Breast epithelium (tissue), 4 donors: ENCODE data around the gene KLHDC8A. TPM values are rescaled to one million over a fixed set of nuclear protein-coding genes. Genes with fewer than 3 reads are reported as not detected.

Source experiments
- DNase-seq, 2 donors: peaks; one replicate each; pipeline ENCODE4 v3.0.0-alpha.2; 2019; ENCODE audit warnings: low spot score in 2 of 2
- H3K27ac ChIP-seq, 2 donors: fragments of 200-600 bp; sonication (generic) in 1 of 2; one replicate each; pipeline ENCODE4 v1.5.1; 2016 to 2019; ENCODE audit warnings: mild to moderate bottlenecking in 1 of 2
- H3K27me3 ChIP-seq, 2 donors: fragments of 200-600 bp; sonication (generic) in 1 of 2; one replicate each; pipeline versions ENCODE4 v1.5.1 to v1.6.0; 2017 to 2019; ENCODE audit warnings: control low read depth in 1 of 2, mild to moderate bottlenecking in 1 of 2
- H3K36me3 ChIP-seq: fragments of 200-600 bp; one replicate; pipeline ENCODE4 v1.5.1; 2019
- H3K4me1 ChIP-seq, 2 donors: fragments of 200-600 bp; sonication (generic); one replicate each; pipeline ENCODE4 v1.5.1; 2016 to 2019; ENCODE audit warnings: control low read depth in 1 of 2
- H3K4me3 ChIP-seq, 3 donors: fragments of 200-600 bp; sonication (generic); 1 replicate in 2 of 3; 2 replicates in 1 of 3; pipeline ENCODE4 v1.5.1; 2016 to 2019; ENCODE audit warnings: mild to moderate bottlenecking in 3 of 3, moderate library complexity in 2 of 3
- H3K9me3 ChIP-seq, 2 donors: fragments of 200-600 bp; sonication (generic) in 1 of 2; one replicate each; pipeline ENCODE4 v1.5.1; 2016 to 2019; ENCODE audit warnings: control low read depth in 1 of 2
- POLR2A ChIP-seq: fragments of 450-650 bp; IDR thresholded peaks from one replicate; pipeline ENCODE4 v1.6.1; 2016; ENCODE audit warnings: antibody characterized with exemption, mild to moderate bottlenecking, moderate library complexity
- POLR2AphosphoS5 ChIP-seq, 3 donors: sonication (generic); formaldehyde crosslinking; IDR thresholded peaks; one replicate each; pipeline ENCODE4 v1.6.1; 2017; ENCODE audit warnings: antibody characterized with exemption in 3 of 3
- intact Hi-C: fragments of 100-400 bp; cut with DNase I; formaldehyde crosslinking; loops from one replicate; pipeline ENCODE4 v1.15.1; 2023; ENCODE audit warnings: low total_unique reads
- total RNA-seq, 3 donors: library from RNA; depleted of rRNA; stranded (reverse); fragments of >200 nt; gene quantifications; one replicate each; pipeline ENCODE4 v1.1.0, GENCODE V29; 2016
- TF ChIP-seq, protein P1 (sequence below), 3 donors: fragments of 450-650 bp; IDR thresholded peaks; one replicate each; pipeline ENCODE4 v1.5.1; 2016 to 2017; ENCODE audit warnings: antibody characterized with exemption in 3 of 3, mild to moderate bottlenecking in 3 of 3, moderate library complexity in 3 of 3

KLHDC8A gene
- total RNA-seq, 3 donors from 2014 or later = not detected

GRCh38 chr1:205353191-205353590, 3.5 kb downstream of the KLHDC8A start:
- no peak for DNase-seq
- intact Hi-C loops = no loop called here
- no peaks in the 10 kb centered on the region for H3K36me3 ChIP-seq

GRCh38 chr1:205351984-205352713, 4.6 kb downstream of the KLHDC8A start:
- intact Hi-C loops = no loop called here
- Histone ChIP-seq H3K27ac (no peak overlapping the region), H3K36me3 (no peaks in the 10 kb centered on the region), H3K27me3 (no peaks in the 10 kb centered on the region), H3K9me3 (no peaks in the 10 kb centered on the region), H3K4me1 (peaks cover 5% of the 10 kb centered on the region in 2 donors), H3K4me3 (no peak overlapping the region)
- no peak for DNase-seq
- TF ChIP-seq, protein P1, sequence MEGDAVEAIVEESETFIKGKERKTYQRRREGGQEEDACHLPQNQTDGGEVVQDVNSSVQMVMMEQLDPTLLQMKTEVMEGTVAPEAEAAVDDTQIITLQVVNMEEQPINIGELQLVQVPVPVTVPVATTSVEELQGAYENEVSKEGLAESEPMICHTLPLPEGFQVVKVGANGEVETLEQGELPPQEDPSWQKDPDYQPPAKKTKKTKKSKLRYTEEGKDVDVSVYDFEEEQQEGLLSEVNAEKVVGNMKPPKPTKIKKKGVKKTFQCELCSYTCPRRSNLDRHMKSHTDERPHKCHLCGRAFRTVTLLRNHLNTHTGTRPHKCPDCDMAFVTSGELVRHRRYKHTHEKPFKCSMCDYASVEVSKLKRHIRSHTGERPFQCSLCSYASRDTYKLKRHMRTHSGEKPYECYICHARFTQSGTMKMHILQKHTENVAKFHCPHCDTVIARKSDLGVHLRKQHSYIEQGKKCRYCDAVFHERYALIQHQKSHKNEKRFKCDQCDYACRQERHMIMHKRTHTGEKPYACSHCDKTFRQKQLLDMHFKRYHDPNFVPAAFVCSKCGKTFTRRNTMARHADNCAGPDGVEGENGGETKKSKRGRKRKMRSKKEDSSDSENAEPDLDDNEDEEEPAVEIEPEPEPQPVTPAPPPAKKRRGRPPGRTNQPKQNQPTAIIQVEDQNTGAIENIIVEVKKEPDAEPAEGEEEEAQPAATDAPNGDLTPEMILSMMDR (IDR thresholded peaks at IDR 0.05) = no peak
- TF ChIP-seq POLR2A (no peak), POLR2AphosphoS5 (IDR thresholded peaks at IDR 0.05) (no peak)

More at GRCh38 chr1:205353191-205353590, 3.5 kb downstream of the KLHDC8A start:
- TF ChIP-seq, protein P1 (IDR thresholded peaks at IDR 0.05) = no peak
- TF ChIP-seq POLR2AphosphoS5 (IDR thresholded peaks at IDR 0.05) (no peak), POLR2A (no peak)
- H3K27ac ChIP-seq = no peak overlapping the region
- no peak overlapping the region for H3K4me3 ChIP-seq
- no peaks in the 10 kb centered on the region for H3K27me3 ChIP-seq
- peaks cover 5% of the 10 kb centered on the region in 2 donors for H3K4me1 ChIP-seq
- no peaks in the 10 kb centered on the region for H3K9me3 ChIP-seq

GRCh38 chr1:205350691-205351141, 6.0 kb downstream of the KLHDC8A start:
- DNase-seq = no peak
- H3K27ac ChIP-seq = no peak overlapping the region
- TF ChIP-seq POLR2AphosphoS5 (IDR thresholded peaks at IDR 0.05) = no peak
- TF ChIP-seq POLR2A = no peak
- TF ChIP-seq, protein P1 (IDR thresholded peaks at IDR 0.05) = no peak
- intact Hi-C loops = no loop called here
- H3K4me3 ChIP-seq = no peak overlapping the region
- H3K36me3 ChIP-seq = no peaks in the 10 kb centered on the region
- H3K9me3 ChIP-seq = no peaks in the 10 kb centered on the region
- no peaks in the 10 kb centered on the region for H3K4me1 ChIP-seq
- H3K27me3 ChIP-seq = no peaks in the 10 kb centered on the region

DNA sequence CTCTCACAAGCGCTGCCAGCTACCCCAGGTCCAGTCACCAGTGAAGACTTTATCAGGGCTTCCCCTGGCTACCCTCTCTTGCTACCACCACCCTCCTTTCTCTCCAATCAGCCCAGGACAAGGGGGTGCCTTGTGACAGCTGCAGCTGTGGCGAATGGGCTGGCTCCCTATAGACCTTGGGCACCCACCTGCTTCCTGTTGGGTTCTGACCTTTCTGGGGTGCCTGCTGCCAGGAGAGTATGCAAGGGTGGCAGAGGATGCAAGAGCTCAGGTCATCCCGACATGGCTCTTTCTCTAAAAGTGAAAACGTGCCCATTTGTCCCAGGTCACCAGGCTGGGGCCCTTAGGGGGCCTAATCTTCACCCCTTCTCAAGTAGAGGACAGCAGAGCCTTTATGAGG, 6.6 kb downstream of the KLHDC8A start:
- peaks cover 0 to 3% of the 10 kb centered on the region in 2 donors for H3K27me3 ChIP-seq
- TF ChIP-seq POLR2A = no peak
- TF ChIP-seq, protein P1 (IDR thresholded peaks at IDR 0.05) = no peak
- no peak for TF ChIP-seq POLR2AphosphoS5 (IDR thresholded peaks at IDR 0.05)
- no peak for DNase-seq
- H3K4me1 ChIP-seq = no peaks in the 10 kb centered on the region
- no peaks in the 10 kb centered on the region for H3K9me3 ChIP-seq
- intact Hi-C loops = no loop called here
- H3K27ac ChIP-seq = no peak overlapping the region
- no peak overlapping the region for H3K4me3 ChIP-seq
- H3K36me3 ChIP-seq = no peaks in the 10 kb centered on the region
